Measurements from ENCODE around the gene FAM72A. TPM values are rescaled to one million over a fixed set of nuclear protein-coding genes. Genes with fewer than 3 reads are reported as not detected.
"Not testable (repeated sequence)": the region's sequence is repeated elsewhere in the genome, so short reads cannot be mapped to it uniquely, and the experiment has no call there.

FAM72A gene
- 29.2 TPM for polyA plus RNA-seq (2013, experiment 1 of 2)
- polyA plus RNA-seq (2013, experiment 2 of 2) = 31.1 TPM

DNA sequence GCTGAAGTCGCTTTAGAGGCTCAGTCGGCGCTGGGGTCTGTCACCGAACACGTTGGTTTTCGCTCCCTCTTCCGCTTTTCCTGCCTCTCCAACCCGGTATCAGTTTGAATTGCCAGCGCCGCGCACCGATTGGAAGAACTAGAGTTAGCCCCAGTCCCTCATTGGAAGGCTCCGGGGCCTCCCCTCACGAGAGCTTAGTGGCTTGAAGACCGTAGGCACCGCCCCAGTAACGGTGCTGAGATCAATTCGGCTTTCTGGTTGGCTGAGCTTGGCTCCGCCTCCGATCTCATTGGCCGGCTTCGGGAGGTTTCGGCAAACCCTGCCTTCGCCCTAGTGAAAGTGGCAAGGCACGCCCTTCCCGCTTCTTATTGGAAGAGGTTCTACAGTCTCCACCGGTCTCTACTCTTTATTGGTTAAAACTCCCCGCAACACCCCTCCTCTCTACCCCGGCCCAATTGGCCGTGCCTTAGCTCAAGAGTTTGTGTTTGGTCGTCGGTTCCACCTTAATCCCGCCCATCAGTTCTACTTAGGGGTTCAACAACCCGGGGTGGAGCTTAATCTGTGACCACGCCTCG is at the start of gene FAM72A:
Gene FAM72A, minus strand, starts transcription at position 51 of the 575 bp plus-strand sequence. CDS start 814 bp downstream, outside the sequence.
- not testable (repeated sequence) for H3K4me1 ChIP-seq (ENCODE audit: control insufficient read depth in 2 of 2, insufficient read depth in 1 of 2, low read depth in 1 of 2, low read length in 2 of 2); H4K91ac ChIP-seq (ENCODE audit: low read depth, low read length, poor library complexity); H3K14ac ChIP-seq (ENCODE audit: low read length); H2AK5ac ChIP-seq (ENCODE audit: low read depth, low read length); H3K36me3 ChIP-seq (replicated peaks in 1 of 2; ENCODE audit: control insufficient read depth in 2 of 2, insufficient read depth in 2 of 2, low read length in 2 of 2); H3K9ac ChIP-seq (ENCODE audit: low read depth, low read length, poor library complexity); H2BK12ac ChIP-seq (ENCODE audit: low read length); H3K79me1 ChIP-seq (ENCODE audit: low read depth, low read length); H3K4ac ChIP-seq (ENCODE audit: low read length); H2BK120ac ChIP-seq (ENCODE audit: low read depth, low read length); H4K8ac ChIP-seq (ENCODE audit: low read depth, low read length); H3K27me3 ChIP-seq (ENCODE audit: control insufficient read depth in 3 of 3, insufficient read depth in 3 of 3, low read depth in 1 of 3, low read length in 3 of 3); H3K9me3 ChIP-seq (replicated peaks in 1 of 2; ENCODE audit: control insufficient read depth in 2 of 2, insufficient read depth in 1 of 2, low read depth in 1 of 2, low read length in 2 of 2); H3K23ac ChIP-seq (ENCODE audit: low read depth, low read length, poor library complexity); H3K18ac ChIP-seq (ENCODE audit: low read length); H2BK15ac ChIP-seq (ENCODE audit: low read length); H2BK5ac ChIP-seq (ENCODE audit: low read length)
- WGBS, 2 donors (ENCODE audit: extremely low coverage in 2 of 2, insufficient read length in 2 of 2, insufficient replicate concordance in 1 of 2) = no CpG with 5 or more reads among the region's 36 CpGs
- peak within 1 kb of the TSS; percentile 25 for H3K4me2 ChIP-seq (ENCODE audit: insufficient read depth, low read length, poor library complexity, severe bottlenecking)
- H3K4me3 ChIP-seq (ENCODE audit: low read length in 2 of 2) = peak within 1 kb of the TSS; percentile 51 to 78
- DNase-seq (ENCODE audit: low spot score) = peak; percentile 99
- H3K27ac ChIP-seq (replicated peaks; ENCODE audit: low read length) = peak within 1 kb of the TSS; percentile 71
- peak within 1 kb of the TSS; percentile 64 for H2AFZ ChIP-seq (ENCODE audit: low read length)

DNA sequence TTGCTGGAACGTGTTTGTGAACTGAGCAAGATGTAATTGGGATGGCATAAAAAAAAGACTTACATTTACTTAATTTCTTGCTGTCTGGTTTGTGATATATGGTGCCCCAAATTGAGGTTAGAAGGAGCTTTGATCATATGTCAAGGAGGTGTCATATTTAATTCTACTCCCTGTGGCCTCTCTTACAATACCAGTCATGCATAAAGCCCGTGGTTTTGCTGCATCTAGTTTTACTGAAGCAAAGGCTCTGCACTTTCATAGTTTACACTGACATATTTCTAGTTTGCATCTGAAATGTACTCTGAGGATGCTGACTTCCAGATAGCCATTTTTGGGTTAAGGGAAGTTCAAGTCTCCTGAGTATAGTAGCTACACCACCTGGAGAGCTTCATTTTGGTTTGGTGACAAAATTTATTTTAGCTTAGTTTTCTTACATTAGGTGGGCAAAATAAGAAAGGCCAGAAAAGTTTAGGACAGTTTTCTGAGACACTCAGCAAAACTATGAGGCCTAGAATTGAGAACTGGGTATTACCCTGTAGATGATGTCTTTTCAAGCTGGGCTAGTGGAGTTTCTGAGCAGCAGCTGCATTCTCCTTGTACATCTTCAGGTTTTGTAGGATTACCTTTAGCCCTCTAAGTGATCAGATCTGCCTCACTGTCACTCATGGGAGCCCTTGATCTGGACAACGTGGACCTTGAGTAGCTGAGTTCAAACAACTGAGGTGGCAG is 48.5 kb upstream of the FAM72A start:
- H3K79me1 ChIP-seq (ENCODE audit: low read depth, low read length); H3K27me3 ChIP-seq (ENCODE audit: control insufficient read depth in 3 of 3, insufficient read depth in 3 of 3, low read depth in 1 of 3, low read length in 3 of 3); H2BK5ac ChIP-seq (ENCODE audit: low read length); H3K23ac ChIP-seq (ENCODE audit: low read depth, low read length, poor library complexity); H2BK12ac ChIP-seq (ENCODE audit: low read length); H3K4me1 ChIP-seq (ENCODE audit: control insufficient read depth in 2 of 2, insufficient read depth in 1 of 2, low read depth in 1 of 2, low read length in 2 of 2); DNase-seq (ENCODE audit: low spot score); H3K4ac ChIP-seq (ENCODE audit: low read length); H3K4me3 ChIP-seq (ENCODE audit: low read length in 2 of 2); H2AFZ ChIP-seq (ENCODE audit: low read length); H3K9me3 ChIP-seq (replicated peaks in 1 of 2; ENCODE audit: control insufficient read depth in 2 of 2, insufficient read depth in 1 of 2, low read depth in 1 of 2, low read length in 2 of 2); H2BK15ac ChIP-seq (ENCODE audit: low read length); H3K18ac ChIP-seq (ENCODE audit: low read length); H4K8ac ChIP-seq (ENCODE audit: low read depth, low read length); H3K9ac ChIP-seq (ENCODE audit: low read depth, low read length, poor library complexity); H3K27ac ChIP-seq (replicated peaks; ENCODE audit: low read length); H3K14ac ChIP-seq (ENCODE audit: low read length); H3K4me2 ChIP-seq (ENCODE audit: insufficient read depth, low read length, poor library complexity, severe bottlenecking); H3K36me3 ChIP-seq (replicated peaks in 1 of 2; ENCODE audit: control insufficient read depth in 2 of 2, insufficient read depth in 2 of 2, low read length in 2 of 2); H2AK5ac ChIP-seq (ENCODE audit: low read depth, low read length); H2BK120ac ChIP-seq (ENCODE audit: low read depth, low read length); H4K91ac ChIP-seq (ENCODE audit: low read depth, low read length, poor library complexity): not testable (repeated sequence)
- WGBS, 2 donors (ENCODE audit: extremely low coverage in 2 of 2, insufficient read length in 2 of 2, insufficient replicate concordance in 1 of 2) = no CpG with 5 or more reads among the region's 3 CpGs

DNA sequence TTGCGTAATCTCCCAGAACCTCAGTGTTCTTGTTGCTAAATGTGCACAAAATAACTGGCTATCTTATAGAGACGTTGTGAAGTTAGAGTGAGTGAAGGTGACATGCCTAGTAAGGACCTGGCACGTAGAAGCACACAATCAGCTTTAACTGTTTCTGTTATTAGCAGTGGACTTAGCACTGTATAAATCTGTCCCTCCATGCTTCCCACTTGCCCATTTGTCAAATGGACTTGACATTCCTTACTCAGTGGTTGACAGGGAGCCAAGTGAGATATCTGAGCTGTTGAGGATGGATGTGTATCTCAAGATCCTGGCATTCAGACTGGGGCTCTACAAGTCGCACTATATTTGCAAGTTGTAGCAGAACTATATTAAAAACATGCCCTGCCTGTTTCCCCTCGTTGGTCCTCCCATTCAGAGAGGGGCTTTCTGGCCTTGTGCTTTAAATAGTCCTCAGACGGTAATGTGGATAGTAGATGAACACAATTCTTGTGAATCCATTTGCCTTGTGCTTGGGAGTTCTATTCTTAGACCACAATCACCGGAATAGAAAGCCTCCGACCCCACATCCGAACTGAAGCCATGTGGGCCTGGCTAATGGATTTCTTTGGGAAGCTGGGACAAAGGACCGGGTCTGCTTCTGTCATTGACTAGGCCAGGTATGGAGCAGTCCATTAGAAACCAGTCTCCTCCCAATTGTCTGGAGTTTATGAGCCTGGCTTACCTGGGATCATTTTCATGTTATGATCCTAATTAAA is 43.7 kb upstream of the FAM72A start:
- H3K79me1 ChIP-seq (ENCODE audit: low read depth, low read length); H3K9ac ChIP-seq (ENCODE audit: low read depth, low read length, poor library complexity); H2AK5ac ChIP-seq (ENCODE audit: low read depth, low read length); H3K9me3 ChIP-seq (replicated peaks in 1 of 2; ENCODE audit: control insufficient read depth in 2 of 2, insufficient read depth in 1 of 2, low read depth in 1 of 2, low read length in 2 of 2); H2BK12ac ChIP-seq (ENCODE audit: low read length); H4K8ac ChIP-seq (ENCODE audit: low read depth, low read length); H4K91ac ChIP-seq (ENCODE audit: low read depth, low read length, poor library complexity); H3K4me2 ChIP-seq (ENCODE audit: insufficient read depth, low read length, poor library complexity, severe bottlenecking); H3K18ac ChIP-seq (ENCODE audit: low read length); H3K4ac ChIP-seq (ENCODE audit: low read length); H2BK5ac ChIP-seq (ENCODE audit: low read length); H3K14ac ChIP-seq (ENCODE audit: low read length); DNase-seq (ENCODE audit: low spot score); H2AFZ ChIP-seq (ENCODE audit: low read length); H3K4me3 ChIP-seq (ENCODE audit: low read length in 2 of 2); H3K23ac ChIP-seq (ENCODE audit: low read depth, low read length, poor library complexity); H2BK120ac ChIP-seq (ENCODE audit: low read depth, low read length); H2BK15ac ChIP-seq (ENCODE audit: low read length); H3K4me1 ChIP-seq (ENCODE audit: control insufficient read depth in 2 of 2, insufficient read depth in 1 of 2, low read depth in 1 of 2, low read length in 2 of 2); H3K27me3 ChIP-seq (ENCODE audit: control insufficient read depth in 3 of 3, insufficient read depth in 3 of 3, low read depth in 1 of 3, low read length in 3 of 3); H3K36me3 ChIP-seq (replicated peaks in 1 of 2; ENCODE audit: control insufficient read depth in 2 of 2, insufficient read depth in 2 of 2, low read length in 2 of 2); H3K27ac ChIP-seq (replicated peaks; ENCODE audit: low read length): not testable (repeated sequence)
- WGBS, 2 donors (ENCODE audit: extremely low coverage in 2 of 2, insufficient read length in 2 of 2, insufficient replicate concordance in 1 of 2) = no CpG with 5 or more reads among the region's 10 CpGs

DNA sequence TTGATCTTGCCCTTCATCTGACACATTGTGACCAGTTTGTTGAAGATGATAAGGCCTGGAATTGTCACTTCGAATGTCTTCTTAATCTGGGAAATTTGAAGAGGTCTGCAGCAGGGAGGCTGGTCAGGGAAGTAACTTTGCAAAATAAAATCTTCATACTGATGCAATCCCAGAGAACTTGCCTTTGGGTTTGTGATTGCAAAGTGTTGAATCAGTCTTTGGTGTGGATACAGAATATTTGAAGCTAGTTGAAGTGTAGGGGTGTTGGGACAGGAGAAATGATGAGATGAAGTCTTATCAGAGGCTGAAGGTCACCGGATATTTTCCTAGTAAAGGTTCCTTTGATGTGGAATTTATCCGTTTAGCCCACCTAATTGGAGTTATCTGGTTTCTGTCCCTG is 42.8 kb upstream of the FAM72A start:
- H2BK120ac ChIP-seq (ENCODE audit: low read depth, low read length); H3K4me3 ChIP-seq (ENCODE audit: low read length in 2 of 2); H4K91ac ChIP-seq (ENCODE audit: low read depth, low read length, poor library complexity); H3K9me3 ChIP-seq (replicated peaks in 1 of 2; ENCODE audit: control insufficient read depth in 2 of 2, insufficient read depth in 1 of 2, low read depth in 1 of 2, low read length in 2 of 2); H2AFZ ChIP-seq (ENCODE audit: low read length); H4K8ac ChIP-seq (ENCODE audit: low read depth, low read length); H3K18ac ChIP-seq (ENCODE audit: low read length); H3K14ac ChIP-seq (ENCODE audit: low read length); H3K23ac ChIP-seq (ENCODE audit: low read depth, low read length, poor library complexity); H2BK5ac ChIP-seq (ENCODE audit: low read length); H3K9ac ChIP-seq (ENCODE audit: low read depth, low read length, poor library complexity); DNase-seq (ENCODE audit: low spot score); H3K27me3 ChIP-seq (ENCODE audit: control insufficient read depth in 3 of 3, insufficient read depth in 3 of 3, low read depth in 1 of 3, low read length in 3 of 3); H3K4me2 ChIP-seq (ENCODE audit: insufficient read depth, low read length, poor library complexity, severe bottlenecking); H3K27ac ChIP-seq (replicated peaks; ENCODE audit: low read length); H3K4me1 ChIP-seq (ENCODE audit: control insufficient read depth in 2 of 2, insufficient read depth in 1 of 2, low read depth in 1 of 2, low read length in 2 of 2); H3K4ac ChIP-seq (ENCODE audit: low read length); H2AK5ac ChIP-seq (ENCODE audit: low read depth, low read length); H3K79me1 ChIP-seq (ENCODE audit: low read depth, low read length); H2BK12ac ChIP-seq (ENCODE audit: low read length); H3K36me3 ChIP-seq (replicated peaks in 1 of 2; ENCODE audit: control insufficient read depth in 2 of 2, insufficient read depth in 2 of 2, low read length in 2 of 2); H2BK15ac ChIP-seq (ENCODE audit: low read length): not testable (repeated sequence)
- no CpG with 5 or more reads among the region's 3 CpGs for WGBS, 2 donors (ENCODE audit: extremely low coverage in 2 of 2, insufficient read length in 2 of 2, insufficient replicate concordance in 1 of 2)
